H9 (cell line): ENCODE measurements around the gene FCRL5. TPM values are rescaled to one million over a fixed set of nuclear protein-coding genes. Genes with fewer than 3 reads are reported as not detected.

Experiments
- DNase-seq: peaks from one replicate; pipeline ENCODE4 v3.0.0-alpha.2; 2017
- H2AFZ ChIP-seq: one replicate; pipeline ENCODE4 v1.6.1; 2013; ENCODE audit warnings: mild to moderate bottlenecking, low read length, control low read depth, moderate library complexity
- H2AK5ac ChIP-seq: 2 replicates; pipeline ENCODE4 v1.6.1; 2013; ENCODE audit warnings: low read length, control low read depth, mixed read lengths; ENCODE audit not compliant: insufficient read length
- H2BK120ac ChIP-seq: one replicate; pipeline ENCODE4 v1.6.1; 2013; ENCODE audit warnings: low read depth, mild to moderate bottlenecking, low read length, control low read depth, inconsistent platforms; ENCODE audit not compliant: poor library complexity, severe bottlenecking
- H2BK12ac ChIP-seq: 2 replicates; pipeline ENCODE4 v1.6.1; 2013; ENCODE audit warnings: low read length, control low read depth, mixed read lengths, low read depth; ENCODE audit not compliant: insufficient read length
- H2BK15ac ChIP-seq: 2 replicates; pipeline ENCODE4 v1.6.1; 2013; ENCODE audit warnings: low read depth, low read length, control low read depth
- H2BK20ac ChIP-seq: one replicate; pipeline ENCODE4 v1.6.1; 2013; ENCODE audit warnings: low read depth, mild to moderate bottlenecking, low read length, control low read depth, inconsistent platforms; ENCODE audit not compliant: poor library complexity, severe bottlenecking
- H2BK5ac ChIP-seq: 2 replicates; pipeline ENCODE4 v1.6.1; 2013; ENCODE audit warnings: low read length, control low read depth, mixed read lengths; ENCODE audit not compliant: insufficient read length
- H3K14ac ChIP-seq: 2 replicates; pipeline ENCODE4 v1.6.1; 2013; ENCODE audit warnings: low read length, control low read depth; ENCODE audit not compliant: insufficient read depth
- H3K18ac ChIP-seq: 2 replicates; pipeline ENCODE4 v1.6.1; 2013; ENCODE audit warnings: low read depth, mild to moderate bottlenecking, mixed read lengths, low read length, control low read depth; ENCODE audit not compliant: insufficient read length
- H3K23ac ChIP-seq: 2 replicates; pipeline ENCODE4 v1.6.1; 2013; ENCODE audit warnings: low read length, control low read depth, mixed read lengths, low read depth; ENCODE audit not compliant: insufficient read length
- H3K23me2 ChIP-seq: 2 replicates; pipeline ENCODE4 v1.6.1; 2013; ENCODE audit warnings: low read depth, mild to moderate bottlenecking, mixed read lengths, low read length, control low read depth; ENCODE audit not compliant: insufficient read length, poor library complexity, severe bottlenecking
- H3K27ac ChIP-seq: 2 replicates; pipeline ENCODE4 v1.5.1; 2013; ENCODE audit warnings: low read length, control low read depth, mixed read lengths, low read depth; ENCODE audit not compliant: insufficient read length
- H3K27me3 ChIP-seq: 2 replicates; pipeline ENCODE4 v1.6.1; 2013; ENCODE audit warnings: low read length, control low read depth, inconsistent platforms; ENCODE audit not compliant: insufficient read depth
- H3K4ac ChIP-seq: 2 replicates; pipeline ENCODE4 v1.6.1; 2013; ENCODE audit warnings: low read depth, mild to moderate bottlenecking, control low read depth, inconsistent platforms, low read length, moderate library complexity
- H3K4me1 ChIP-seq: 2 replicates; pipeline ENCODE4 v1.6.1; 2013; ENCODE audit warnings: low read length, control low read depth, inconsistent platforms; ENCODE audit not compliant: insufficient read depth
- H3K4me2 ChIP-seq: 2 replicates; pipeline ENCODE4 v1.6.1; 2013; ENCODE audit warnings: low read length, control low read depth, mixed read lengths; ENCODE audit not compliant: insufficient read length, insufficient read depth
- H3K56ac ChIP-seq: 2 replicates; pipeline ENCODE4 v1.6.1; 2013; ENCODE audit warnings: low read depth, mild to moderate bottlenecking, mixed read lengths, low read length, control low read depth; ENCODE audit not compliant: insufficient read length
- H3K79me1 ChIP-seq: 2 replicates; pipeline ENCODE4 v1.6.1; 2013; ENCODE audit warnings: low read depth, mild to moderate bottlenecking, moderate library complexity, low read length, control low read depth, inconsistent platforms; ENCODE audit not compliant: insufficient read depth, poor library complexity, severe bottlenecking
- H3K79me2 ChIP-seq: 2 replicates; pipeline ENCODE4 v1.6.1; 2013; ENCODE audit warnings: low read length, control low read depth, inconsistent platforms; ENCODE audit not compliant: insufficient read depth
- H3K9ac ChIP-seq: 2 replicates; pipeline ENCODE4 v1.6.1; 2013; ENCODE audit warnings: low read length, control low read depth, mixed read lengths; ENCODE audit not compliant: insufficient read length; ENCODE audit errors: extremely low read depth
- H3K9me3 ChIP-seq: one replicate; pipeline ENCODE4 v1.6.1; 2013; ENCODE audit warnings: low read depth, low read length, inconsistent platforms; ENCODE audit not compliant: control insufficient read depth
- H3T11ph ChIP-seq: one replicate; pipeline ENCODE4 v1.6.1; 2013; ENCODE audit warnings: mild to moderate bottlenecking, low read length, control low read depth, inconsistent platforms
- H4K20me1 ChIP-seq: one replicate; pipeline ENCODE4 v1.6.1; 2013; ENCODE audit not compliant: control insufficient read depth, insufficient read length, insufficient read depth
- H4K5ac ChIP-seq: 2 replicates; pipeline ENCODE4 v1.6.1; 2013; ENCODE audit warnings: low read depth, mild to moderate bottlenecking, mixed read lengths, low read length, control low read depth; ENCODE audit not compliant: insufficient read length
- H4K8ac ChIP-seq: replicated peaks from 2 replicates; pipeline ENCODE4 v1.6.1; 2013; ENCODE audit warnings: low read length, control low read depth, mixed read lengths, low read depth; ENCODE audit not compliant: insufficient read length
- H4K91ac ChIP-seq: 2 replicates; pipeline ENCODE4 v1.6.1; 2013; ENCODE audit warnings: low read depth, mild to moderate bottlenecking, moderate library complexity, mixed read lengths, low read length, control low read depth; ENCODE audit not compliant: insufficient read length
- H3K27ac Mint-ChIP-seq, 3 experiments: 2 replicates in 2 of 3; 3 replicates in 1 of 3; pipeline ENCODE4 v1.8.0; 2020 to 2021; ENCODE audit warnings: mixed read lengths in 3 of 3, mild to moderate bottlenecking in 1 of 3, moderate library complexity in 1 of 3
- H3K27me3 Mint-ChIP-seq: 2 replicates; pipeline ENCODE4 v1.8.0; 2021; ENCODE audit warnings: low read depth, mild to moderate bottlenecking, moderate library complexity, mixed read lengths
- H3K36me3 Mint-ChIP-seq, 3 experiments: 2 replicates in 2 of 3; 3 replicates in 1 of 3; pipeline ENCODE4 v1.8.0; 2020 to 2021; ENCODE audit warnings: low read depth in 3 of 3, mixed read lengths in 3 of 3; ENCODE audit not compliant: insufficient read depth in 1 of 3
- H3K4me1 Mint-ChIP-seq, 2 experiments: 2 replicates each; pipeline ENCODE4 v1.8.0; 2020; ENCODE audit warnings: mixed read lengths in 2 of 2
- H3K4me3 Mint-ChIP-seq, 2 experiments: 2 replicates in 1 of 2; 3 replicates in 1 of 2; pipeline ENCODE4 v1.8.0; 2020 to 2021; ENCODE audit warnings: mild to moderate bottlenecking in 2 of 2, mixed read lengths in 2 of 2, moderate library complexity in 1 of 2
- H3K9me3 Mint-ChIP-seq, 2 experiments: 2 replicates in 1 of 2; 3 replicates in 1 of 2; pipeline ENCODE4 v1.8.0; 2020; ENCODE audit warnings: mild to moderate bottlenecking in 2 of 2, mixed read lengths in 2 of 2, moderate library complexity in 1 of 2
- CTCF ChIP-seq: fragments of 200-600 bp; sonication (generic); conservative IDR thresholded peaks from 3 replicates; pipeline ENCODE4 v1.8.0; 2021; ENCODE audit warnings: antibody characterized with exemption, mild to moderate bottlenecking
- WGBS: extraction: QIAGEN DNeasy Blood & Tissue Kit; methylation state at CpG from one replicate; pipeline ENCODE4 v1.1.7; 2013; ENCODE audit warnings: missing lambda C conversion rate, low lambda C conversion rate, mixed read lengths; ENCODE audit not compliant: insufficient read length; ENCODE audit errors: extremely low coverage; 5-methylcytosine and 5-hydroxymethylcytosine counted together
- total RNA-seq: library from RNA; stranded (reverse); gene quantifications from 2 replicates; pipeline ENCODE4 v1.2.1, GENCODE V29; 2021

Gene FCRL5
- total RNA-seq, 1 experiment from 2014 or later = 0.98 TPM

DNA sequence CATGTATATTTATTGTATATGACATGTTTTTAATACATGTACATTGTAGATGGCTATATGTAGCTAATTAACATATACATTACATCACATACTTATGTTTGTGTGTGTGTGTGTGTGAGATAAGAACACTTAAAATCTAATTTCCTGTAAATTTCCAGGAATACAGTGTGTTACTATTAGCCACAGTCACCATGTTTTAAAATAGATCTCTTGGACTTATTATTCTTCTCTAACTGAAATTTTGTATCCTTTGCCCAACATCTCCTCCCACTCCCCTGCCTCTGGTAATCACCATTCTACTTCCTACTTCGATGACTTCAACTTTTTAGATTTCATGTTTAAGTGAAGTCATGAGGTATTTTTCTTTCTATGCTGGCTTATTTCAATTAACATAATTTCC is 64.8 kb downstream of the FCRL5 start:
- H3K27me3 ChIP-seq = no peaks in the 10 kb centered on the region
- no peaks in the 10 kb centered on the region for H3K79me2 ChIP-seq
- no peak overlapping the region for H3K56ac ChIP-seq
- H3K27ac ChIP-seq = no peak overlapping the region
- no peak overlapping the region for H3K14ac ChIP-seq
- H2BK120ac ChIP-seq = no peak overlapping the region
- H2BK5ac ChIP-seq = no peak overlapping the region
- no peaks in the 10 kb centered on the region for H3K4me1 ChIP-seq
- H3K23ac ChIP-seq = no peak overlapping the region
- peaks cover 3 to 6% of the 10 kb centered on the region in 2 experiments; a peak in 2 of 4 replicates for H3K4me1 Mint-ChIP-seq
- H3K36me3 Mint-ChIP-seq = no peaks in the 10 kb centered on the region; a peak in 1 of 7 replicates
- H3K27me3 Mint-ChIP-seq = no peaks in the 10 kb centered on the region
- no peak for TF ChIP-seq CTCF
- no peak overlapping the region for H4K91ac ChIP-seq
- H4K8ac ChIP-seq = no peak overlapping the region
- no peaks in the 10 kb centered on the region for H4K20me1 ChIP-seq
- no peak overlapping the region for H3K4ac ChIP-seq
- H2BK20ac ChIP-seq = no peak overlapping the region
- no peak overlapping the region for H3K4me3 Mint-ChIP-seq
- H2AK5ac ChIP-seq = no peak overlapping the region
- H2BK12ac ChIP-seq = no peak overlapping the region
- no peak overlapping the region for H3K27ac Mint-ChIP-seq
- no peak for DNase-seq
- H3K18ac ChIP-seq = no peak overlapping the region
- no peaks in the 10 kb centered on the region; a peak in 1 of 5 replicates for H3K9me3 Mint-ChIP-seq
- no peaks in the 10 kb centered on the region for H3K23me2 ChIP-seq
- no peak overlapping the region for H3K9ac ChIP-seq
- no peak overlapping the region for H3K4me2 ChIP-seq
- no peaks in the 10 kb centered on the region for H3K9me3 ChIP-seq
- no peaks in the 10 kb centered on the region for H3K79me1 ChIP-seq
- H3T11ph ChIP-seq = no peak overlapping the region
- H2BK15ac ChIP-seq = no peak overlapping the region
- WGBS = no CpG with 5 or more reads among the region's 1 CpG
- H4K5ac ChIP-seq = no peak overlapping the region
- H2AFZ ChIP-seq = no peak overlapping the region
